T-helper 1 cell treated with Interleukin-12 subunit alpha and Interleukin-12 subunit beta and Interleukin-4 antibody, amounts not matched to agents 30 μg/mL and 1 μg/mL, for 36 hours (primary cell): Measurements from ENCODE around the gene BBS9.

Experiments
- H3K27ac Mint-ChIP-seq: one replicate; pipeline ENCODE4 v1.8.0; 2021; ENCODE audit warnings: mild to moderate bottlenecking, mixed read lengths
- H3K27me3 Mint-ChIP-seq: one replicate; pipeline ENCODE4 v1.8.0; 2021; ENCODE audit warnings: low read depth, mixed read lengths
- H3K36me3 Mint-ChIP-seq: one replicate; pipeline ENCODE4 v1.8.0; 2021; ENCODE audit warnings: low read depth, mixed read lengths
- H3K4me1 Mint-ChIP-seq: one replicate; pipeline ENCODE4 v1.8.0; 2021; ENCODE audit warnings: low read depth, mixed read lengths
- H3K4me3 Mint-ChIP-seq: one replicate; pipeline ENCODE4 v1.8.0; 2021; ENCODE audit warnings: mild to moderate bottlenecking, moderate library complexity, mixed read lengths
- H3K9me3 Mint-ChIP-seq: one replicate; pipeline ENCODE4 v1.8.0; 2021; ENCODE audit warnings: mixed read lengths

The BBS9 gene

DNA sequence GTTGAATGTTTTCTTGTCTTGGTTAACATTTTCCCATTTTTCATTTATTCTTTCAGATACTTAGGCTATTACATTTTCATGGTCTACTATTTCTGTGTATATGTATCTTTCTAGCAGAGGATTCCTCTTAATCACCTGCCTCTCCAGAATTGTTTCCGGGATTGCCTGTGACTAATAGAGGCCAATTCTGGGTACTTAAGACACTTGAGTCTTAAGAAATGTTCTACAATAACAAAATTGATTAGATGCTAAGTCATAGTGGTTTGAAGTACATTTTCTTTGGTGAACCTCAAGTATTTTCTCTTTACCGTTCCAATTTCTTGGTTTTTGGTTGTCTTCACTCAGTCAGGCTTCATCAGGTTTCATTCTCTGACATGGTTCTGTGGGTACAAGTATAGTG is 26.4 kb downstream of the BBS9 start:
- H3K36me3 Mint-ChIP-seq, result peaks cover 5% of the 10 kb centered on the region
- no peaks in the 10 kb centered on the region for H3K27me3 Mint-ChIP-seq
- no peaks in the 10 kb centered on the region for H3K4me1 Mint-ChIP-seq
- no peak overlapping the region for H3K4me3 Mint-ChIP-seq
- peaks cover 4% of the 10 kb centered on the region for H3K9me3 Mint-ChIP-seq
- H3K27ac Mint-ChIP-seq, result no peak overlapping the region

- Mint-ChIP-seq H3K9me3 (peaks cover 4% of the 10 kb centered on the region), H3K27me3 (no peaks in the 10 kb centered on the region), H3K4me3 (no peak overlapping the region), H3K27ac (no peak overlapping the region), H3K4me1 (no peaks in the 10 kb centered on the region), H3K36me3 (peaks cover 5% of the 10 kb centered on the region)
Observed at GRCh38 chr7:33156441-33156840, 27.1 kb downstream of the BBS9 start.

DNA sequence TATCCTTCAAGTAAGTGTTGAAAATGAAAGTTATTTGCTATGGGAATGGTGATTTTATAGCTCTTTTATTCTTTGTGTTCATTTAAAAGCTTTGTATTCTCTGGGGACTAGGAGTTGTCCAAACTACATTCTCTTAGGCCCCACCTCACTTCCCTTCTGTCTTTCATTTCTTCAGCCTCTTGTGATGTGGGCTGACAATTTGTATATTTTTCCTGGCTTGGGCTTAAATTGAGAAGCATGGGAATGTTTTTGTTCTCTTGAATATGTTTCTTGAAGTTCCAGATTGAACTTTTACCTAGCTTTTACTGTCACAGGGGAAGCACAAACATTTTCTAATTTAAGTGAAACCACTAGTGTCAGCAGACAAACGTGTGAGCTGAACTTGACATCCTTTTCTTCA is 27.9 kb downstream of the BBS9 start:
- Mint-ChIP-seq H3K9me3 (peaks cover 4% of the 10 kb centered on the region), H3K27ac (no peak overlapping the region), H3K4me1 (no peaks in the 10 kb centered on the region), H3K27me3 (no peaks in the 10 kb centered on the region), H3K36me3 (peaks cover 5% of the 10 kb centered on the region), H3K4me3 (no peak overlapping the region)

GRCh38 chr7:33157781-33158180 is 28.4 kb downstream of the BBS9 start:
- H3K9me3 Mint-ChIP-seq, result peaks cover 8% of the 10 kb centered on the region
- H3K4me3 Mint-ChIP-seq, result no peak overlapping the region
- no peak overlapping the region for H3K27ac Mint-ChIP-seq
- peaks cover 5% of the 10 kb centered on the region for H3K36me3 Mint-ChIP-seq
- no peaks in the 10 kb centered on the region for H3K4me1 Mint-ChIP-seq
- H3K27me3 Mint-ChIP-seq, result no peaks in the 10 kb centered on the region

DNA sequence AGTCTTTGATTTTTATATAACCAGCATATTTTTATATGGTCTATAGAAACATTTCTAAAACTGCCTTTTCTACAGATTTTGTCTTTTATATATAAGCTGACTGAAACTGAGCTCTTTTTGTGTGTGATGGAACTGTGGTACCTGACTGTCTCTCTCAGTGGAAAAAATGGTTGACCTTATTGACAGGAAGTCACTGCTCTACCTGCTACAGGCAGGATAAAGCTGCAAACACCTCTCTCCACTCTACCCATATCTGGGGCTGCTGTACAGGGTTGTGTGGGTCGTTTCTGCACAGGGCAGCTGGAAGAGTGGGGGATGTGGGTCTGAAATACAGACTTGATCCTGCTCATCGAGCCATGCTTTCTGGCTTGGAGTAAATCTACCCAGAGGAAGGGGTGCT is 48.5 kb downstream of the BBS9 start:
- no peak overlapping the region for H3K4me3 Mint-ChIP-seq
- H3K9me3 Mint-ChIP-seq, result peaks cover 6% of the 10 kb centered on the region
- H3K27me3 Mint-ChIP-seq, result no peaks in the 10 kb centered on the region
- no peaks in the 10 kb centered on the region for H3K4me1 Mint-ChIP-seq
- H3K36me3 Mint-ChIP-seq, result no peaks in the 10 kb centered on the region
- H3K27ac Mint-ChIP-seq, result no peak overlapping the region

DNA sequence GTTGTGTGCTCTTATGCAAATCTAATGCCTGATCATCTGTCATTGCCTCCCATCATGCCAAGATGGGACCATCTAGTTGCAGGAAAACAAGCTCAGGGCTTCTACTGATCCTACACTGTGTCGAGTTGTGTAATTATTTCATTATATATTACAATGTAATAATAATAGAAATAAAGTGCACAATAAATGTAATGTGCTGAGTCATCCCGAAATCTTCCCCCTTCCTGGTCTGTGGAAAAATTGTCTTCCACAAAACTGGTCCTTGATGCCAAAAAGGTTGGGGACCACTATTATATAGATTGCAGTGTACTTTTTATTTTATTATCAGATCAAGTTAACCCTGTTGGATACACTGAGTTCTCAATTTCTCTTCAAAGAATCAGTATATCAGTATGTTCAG is 50.2 kb downstream of the BBS9 start:
- no peak overlapping the region for H3K4me3 Mint-ChIP-seq

GRCh38 chr7:33183504-33183903 is 54.1 kb downstream of the BBS9 start:
- H3K36me3 Mint-ChIP-seq, result no peaks in the 10 kb centered on the region
- no peak overlapping the region for H3K4me3 Mint-ChIP-seq
- H3K27ac Mint-ChIP-seq, result no peak overlapping the region
- H3K4me1 Mint-ChIP-seq, result no peaks in the 10 kb centered on the region
- no peaks in the 10 kb centered on the region for H3K9me3 Mint-ChIP-seq
- no peaks in the 10 kb centered on the region for H3K27me3 Mint-ChIP-seq

More for the DNA sequence above, 50.2 kb downstream of the BBS9 start:
- Mint-ChIP-seq H3K27ac (no peak overlapping the region), H3K9me3 (no peaks in the 10 kb centered on the region), H3K4me1 (no peaks in the 10 kb centered on the region), H3K27me3 (no peaks in the 10 kb centered on the region), H3K36me3 (no peaks in the 10 kb centered on the region)

DNA sequence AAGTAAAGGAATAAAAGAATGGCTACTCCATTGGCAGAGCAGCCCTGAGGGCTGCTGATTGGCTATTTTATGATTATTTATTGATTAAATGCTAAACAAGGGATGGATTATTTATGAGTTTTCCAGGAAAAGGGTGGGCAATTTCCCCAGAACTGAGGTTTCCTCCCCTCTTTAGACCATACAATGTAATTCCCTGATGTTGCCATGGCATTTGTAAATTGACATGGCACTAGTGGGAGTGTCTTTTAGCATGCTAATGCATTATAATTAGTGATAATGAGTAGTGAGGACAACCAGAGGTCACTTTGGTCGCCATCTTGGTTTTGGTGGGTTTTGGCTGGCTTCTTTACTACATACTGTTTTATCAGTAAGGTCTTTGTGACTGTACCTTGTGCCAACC is 55.5 kb downstream of the BBS9 start:
- Mint-ChIP-seq H3K27me3 (no peaks in the 10 kb centered on the region), H3K36me3 (no peaks in the 10 kb centered on the region), H3K4me3 (no peak overlapping the region), H3K27ac (no peak overlapping the region), H3K4me1 (no peaks in the 10 kb centered on the region), H3K9me3 (no peaks in the 10 kb centered on the region)

GRCh38 chr7:33185786-33186185 is 56.4 kb downstream of the BBS9 start:
- Mint-ChIP-seq H3K4me3 (no peak overlapping the region), H3K27me3 (no peaks in the 10 kb centered on the region), H3K4me1 (peaks cover 2% of the 10 kb centered on the region), H3K9me3 (no peaks in the 10 kb centered on the region), H3K36me3 (no peaks in the 10 kb centered on the region), H3K27ac (no peak overlapping the region)

- H3K36me3 Mint-ChIP-seq, result no peaks in the 10 kb centered on the region
- H3K4me3 Mint-ChIP-seq, result no peak overlapping the region
- H3K27ac Mint-ChIP-seq, result no peak overlapping the region
- peaks cover 6% of the 10 kb centered on the region for H3K4me1 Mint-ChIP-seq
- no peaks in the 10 kb centered on the region for H3K27me3 Mint-ChIP-seq
- no peaks in the 10 kb centered on the region for H3K9me3 Mint-ChIP-seq
Observed at GRCh38 chr7:33186192-33186591, 56.8 kb downstream of the BBS9 start.

DNA sequence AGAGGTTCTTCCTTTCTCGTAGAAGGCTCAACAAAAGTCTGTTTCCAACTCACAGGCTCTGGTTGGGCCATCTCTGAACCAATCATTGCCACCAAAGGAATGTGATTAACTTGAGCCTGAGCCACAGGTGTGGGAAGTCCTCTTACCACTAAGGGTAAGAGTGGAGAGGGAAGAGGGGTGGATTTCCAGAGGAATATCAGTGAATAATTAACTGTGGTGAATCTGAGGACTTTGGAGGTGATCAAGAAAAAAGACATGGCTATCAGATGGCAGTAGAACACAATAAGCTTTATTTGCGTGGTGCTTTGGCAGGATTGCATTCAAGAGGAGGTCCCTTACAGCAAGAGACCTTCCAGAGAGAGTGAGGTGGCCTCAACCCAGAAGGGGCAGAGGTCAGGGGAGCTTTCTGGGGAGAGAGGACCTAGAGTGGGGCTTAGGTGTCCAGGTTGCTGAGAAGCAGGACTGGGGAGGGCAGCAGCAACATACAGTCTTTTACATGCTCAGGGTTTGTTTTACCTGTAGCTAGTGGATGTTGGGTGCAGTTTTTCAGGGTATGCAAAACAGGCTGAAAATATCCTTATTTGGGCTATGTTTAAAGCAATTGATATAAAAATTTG is 61.4 kb downstream of the BBS9 start:
- Mint-ChIP-seq H3K4me1 (peaks cover 11% of the 10 kb centered on the region), H3K36me3 (no peaks in the 10 kb centered on the region), H3K27ac (no peak overlapping the region), H3K9me3 (no peaks in the 10 kb centered on the region), H3K4me3 (no peak overlapping the region), H3K27me3 (no peaks in the 10 kb centered on the region)

GRCh38 chr7:33191340-33191739 is 62.0 kb downstream of the BBS9 start:
- no peaks in the 10 kb centered on the region for H3K27me3 Mint-ChIP-seq
- no peak overlapping the region for H3K27ac Mint-ChIP-seq
- no peaks in the 10 kb centered on the region for H3K9me3 Mint-ChIP-seq
- H3K4me1 Mint-ChIP-seq, result peaks cover 11% of the 10 kb centered on the region
- no peak overlapping the region for H3K4me3 Mint-ChIP-seq
- no peaks in the 10 kb centered on the region for H3K36me3 Mint-ChIP-seq

DNA sequence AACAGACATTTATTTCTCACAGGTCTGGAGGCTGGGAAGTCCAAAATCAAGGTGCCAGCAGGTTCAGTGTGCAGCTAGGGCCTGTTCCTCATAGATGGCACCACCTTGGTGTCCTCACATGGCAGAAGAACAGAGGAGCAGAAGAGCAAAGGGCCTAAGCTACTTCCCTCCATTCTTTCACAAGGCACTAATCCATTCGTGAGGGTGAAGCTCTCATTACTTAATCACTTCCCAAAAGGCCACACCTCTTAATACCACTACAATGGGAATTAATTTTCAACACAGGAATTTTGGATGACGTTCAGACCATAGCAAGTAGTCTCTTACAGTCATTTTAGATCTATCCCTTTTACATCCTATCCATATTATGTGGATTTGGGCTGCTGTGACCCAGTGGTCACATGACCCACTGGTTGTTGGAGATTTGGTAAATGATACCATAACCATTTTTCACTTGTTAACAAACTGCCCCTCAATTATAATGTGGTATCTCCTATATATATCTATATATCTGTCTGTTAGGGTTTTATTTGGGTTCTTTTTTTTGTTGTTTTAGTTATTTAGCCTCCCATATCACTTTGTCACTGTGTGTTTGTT is 63.4 kb downstream of the BBS9 start:
- Mint-ChIP-seq H3K4me3 (no peak overlapping the region), H3K27ac (no peak overlapping the region), H3K4me1 (peaks cover 11% of the 10 kb centered on the region), H3K27me3 (no peaks in the 10 kb centered on the region), H3K36me3 (no peaks in the 10 kb centered on the region), H3K9me3 (no peaks in the 10 kb centered on the region)

DNA sequence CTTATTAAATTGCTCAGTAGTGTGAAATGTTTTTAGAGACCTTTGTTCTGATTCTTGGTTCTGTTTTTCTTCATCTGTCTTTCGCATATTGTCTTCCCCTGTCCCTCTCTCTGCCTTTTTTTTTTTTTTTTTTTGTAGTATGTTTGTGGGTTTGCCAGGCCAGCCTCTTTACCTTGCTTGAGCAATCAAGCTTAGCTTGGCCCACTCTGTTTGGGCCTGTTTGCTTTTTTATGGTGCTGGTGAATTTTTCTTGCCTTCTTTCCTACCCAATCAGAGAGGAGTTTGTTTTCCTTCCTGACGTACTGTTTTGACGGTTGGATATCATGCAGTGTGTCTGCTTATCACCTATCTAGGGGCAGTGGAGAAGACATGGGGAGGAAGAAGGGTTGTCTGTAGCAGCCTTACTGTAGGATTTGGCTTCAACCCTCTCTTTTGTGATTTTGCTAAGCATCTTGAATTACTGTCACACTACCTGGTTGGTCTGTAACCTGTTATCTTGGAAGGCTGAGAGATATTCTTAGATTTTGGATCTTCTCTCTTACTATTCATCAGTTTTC is 64.0 kb downstream of the BBS9 start:
- Mint-ChIP-seq H3K9me3 (no peaks in the 10 kb centered on the region), H3K36me3 (no peaks in the 10 kb centered on the region), H3K27me3 (no peaks in the 10 kb centered on the region), H3K4me1 (peaks cover 11% of the 10 kb centered on the region), H3K27ac (no peak overlapping the region), H3K4me3 (no peak overlapping the region)

- no peaks in the 10 kb centered on the region for H3K9me3 Mint-ChIP-seq
- H3K36me3 Mint-ChIP-seq, result no peaks in the 10 kb centered on the region
- no peaks in the 10 kb centered on the region for H3K27me3 Mint-ChIP-seq
- no peak overlapping the region for H3K4me3 Mint-ChIP-seq
- H3K4me1 Mint-ChIP-seq, result peaks cover 11% of the 10 kb centered on the region
- no peak overlapping the region for H3K27ac Mint-ChIP-seq
Observed at GRCh38 chr7:33195264-33195663, 65.9 kb downstream of the BBS9 start.
